K562 (cell line): ENCODE measurements around the gene FOS. TPM values are rescaled to one million over a fixed set of nuclear protein-coding genes. Genes with fewer than 3 reads are reported as not detected.
A peak's percentile ranks its signal among the peaks of the same experiment; 100 is the strongest.

Source experiments
- ELK1 ChIP-seq: sonication (generic); formaldehyde crosslinking; IDR thresholded peaks from 2 replicates; pipeline ENCODE4 v1.8.1; 2022; ENCODE audit warnings: missing genetic modification reagents
- EP400 ChIP-seq: fragments of 450-650 bp; IDR thresholded peaks from 2 replicates; pipeline ENCODE4 v1.6.1; 2017; ENCODE audit warnings: antibody characterized with exemption, mild to moderate bottlenecking, moderate library complexity
- FOXJ2 ChIP-seq: fragments of 200-800 bp; sonication (Bioruptor generic); IDR thresholded peaks from 2 replicates; pipeline ENCODE4 v1.6.1; 2016; ENCODE audit warnings: missing genetic modification characterization, missing compliant biosample characterization
- GATA2 ChIP-seq: sonication (generic); formaldehyde crosslinking; IDR thresholded peaks from 2 replicates; pipeline ENCODE4 v1.4.0; 2020; ENCODE audit warnings: mild to moderate bottlenecking, missing genetic modification reagents
- HDAC8 ChIP-seq: fragments of 450-650 bp; IDR thresholded peaks from 2 replicates; pipeline ENCODE4 v1.6.1; 2016; ENCODE audit warnings: mild to moderate bottlenecking, missing genetic modification characterization, moderate library complexity, missing compliant biosample characterization
- IFI16 ChIP-seq: fragments of 250-450 bp; sonication (Bioruptor Pico); IDR thresholded peaks from 2 replicates; pipeline ENCODE4 v2.1.2; 2022; ENCODE audit warnings: mild to moderate bottlenecking, inconsistent platforms
- MCM2 ChIP-seq: fragments of 450-650 bp; IDR thresholded peaks from 2 replicates; pipeline ENCODE4 v1.6.1; 2017; ENCODE audit warnings: low read depth, mild to moderate bottlenecking
- MEF2A ChIP-seq: IDR thresholded peaks from 2 replicates; pipeline ENCODE4 v1.6.1; 2011; ENCODE audit warnings: low read depth, mild to moderate bottlenecking, low read length, moderate library complexity; ENCODE audit not compliant: control insufficient read depth
- NFYB ChIP-seq: IDR thresholded peaks from 2 replicates; pipeline ENCODE4 v1.6.1; 2011; ENCODE audit warnings: mild to moderate bottlenecking, moderate library complexity; ENCODE audit not compliant: insufficient read length; ENCODE audit errors: extremely low read depth
- NR2C1 ChIP-seq, 2 experiments: fragments of 450-650 bp; IDR thresholded peaks; 2 replicates each; pipeline ENCODE4 v1.6.1; 2017; ENCODE audit warnings: mild to moderate bottlenecking in 2 of 2, antibody characterized with exemption in 1 of 2, inconsistent platforms in 1 of 2, missing compliant biosample characterization in 1 of 2, missing genetic modification characterization in 1 of 2
- PHF20 ChIP-seq: fragments of 450-650 bp; IDR thresholded peaks from 2 replicates; pipeline ENCODE4 v1.6.1; 2018; ENCODE audit not compliant: partially characterized antibody
- SAFB ChIP-seq: fragments of 200-400 bp; formaldehyde crosslinking; IDR thresholded peaks from 2 replicates; pipeline ENCODE4 v1.6.1; 2017; ENCODE audit warnings: low read depth, low read length, borderline replicate concordance
- SRSF3 ChIP-seq: fragments of 200-400 bp; formaldehyde crosslinking; IDR thresholded peaks from 2 replicates; pipeline ENCODE4 v1.6.1; 2016; ENCODE audit warnings: mild to moderate bottlenecking, low read length, moderate library complexity; ENCODE audit not compliant: insufficient read depth
- THRAP3 ChIP-seq: fragments of 450-650 bp; IDR thresholded peaks from 2 replicates; pipeline ENCODE4 v1.6.1; 2016; ENCODE audit warnings: mild to moderate bottlenecking, inconsistent platforms, borderline replicate concordance
- ZBTB1 ChIP-seq: sonication (generic); formaldehyde crosslinking; IDR thresholded peaks from 2 replicates; pipeline ENCODE4 v1.8.1; 2023; ENCODE audit warnings: missing genetic modification reagents, low read depth, mild to moderate bottlenecking, borderline replicate concordance
- ZFP1 ChIP-seq: fragments of 450-650 bp; formaldehyde crosslinking; IDR thresholded peaks from 2 replicates; pipeline ENCODE4 v1.4.0; 2020; ENCODE audit warnings: mild to moderate bottlenecking, mixed read lengths
- ZNF146 ChIP-seq: IDR thresholded peaks from one replicate; pipeline ENCODE4 v1.6.1; 2018; ENCODE audit warnings: missing compliant biosample characterization; ENCODE audit not compliant: unreplicated experiment
- ZNF239 ChIP-seq: fragments of 250-450 bp; sonication (Bioruptor Pico); IDR thresholded peaks from 2 replicates; pipeline ENCODE4 v1.4.0; 2020; ENCODE audit warnings: mild to moderate bottlenecking
- ZNF263 ChIP-seq: sonication (generic); formaldehyde crosslinking; IDR thresholded peaks from 2 replicates; pipeline ENCODE4 v1.8.0; 2022; ENCODE audit warnings: mild to moderate bottlenecking, missing genetic modification reagents, borderline replicate concordance
- ZNF41 ChIP-seq: fragments of 250-450 bp; sonication (Bioruptor Pico); conservative IDR thresholded peaks from 2 replicates; pipeline ENCODE4 v1.4.0; 2020; ENCODE audit warnings: mild to moderate bottlenecking
- polyA plus RNA-seq, 8 experiments: library from polyadenylated mRNA; depleted of rRNA in 4 of 8; stranded (reverse) in 5 of 8; unstranded in 3 of 8; fragments of >200 nt; fragmentation: Nextera tagmentation in 2 of 8; fragmentation: Illumina TruSeq in 1 of 8; extraction: Ambion mirVana in 2 of 8; extraction: Trizol in 1 of 8; gene quantifications; 2 replicates each; pipeline versions ENCODE4 v1.2.1 to v1.2.3, GENCODE V29; 2011 to 2014; ENCODE audit warnings: inconsistent platforms in 1 of 8, missing spikeins in 1 of 8
- total RNA-seq, 7 experiments: library from RNA; depleted of rRNA in 6 of 7; stranded (reverse); fragments of >200 nt in 6 of 7; fragmentation: Illumina TruSeq in 2 of 7; extraction: Trizol in 2 of 7; gene quantifications; 2 replicates each; pipeline versions ENCODE4 v1.2.1 to v1.2.3, GENCODE V29; 2011 to 2021; ENCODE audit warnings: low replicate concordance in 1 of 7
- TF ChIP-seq, protein P1 (sequence below): fragments of 250-450 bp; sonication (Bioruptor Pico); IDR thresholded peaks from 2 replicates; pipeline ENCODE4 v1.8.0; 2021; ENCODE audit warnings: moderate library complexity, mild to moderate bottlenecking, inconsistent platforms
- TF ChIP-seq, protein P2 (sequence below): fragments of 450-650 bp; formaldehyde crosslinking; IDR thresholded peaks from 2 replicates; pipeline ENCODE4 v1.4.0; 2020; ENCODE audit warnings: mild to moderate bottlenecking, moderate library complexity

The FOS gene
- total and polyA plus RNA-seq, 9 of the 15 experiments (the other 6 are each of a cell fraction or from before 2014, with no cell fraction given) = 0.54 to 13.8 (median 8.9) TPM

- TF ChIP-seq, protein P1, sequence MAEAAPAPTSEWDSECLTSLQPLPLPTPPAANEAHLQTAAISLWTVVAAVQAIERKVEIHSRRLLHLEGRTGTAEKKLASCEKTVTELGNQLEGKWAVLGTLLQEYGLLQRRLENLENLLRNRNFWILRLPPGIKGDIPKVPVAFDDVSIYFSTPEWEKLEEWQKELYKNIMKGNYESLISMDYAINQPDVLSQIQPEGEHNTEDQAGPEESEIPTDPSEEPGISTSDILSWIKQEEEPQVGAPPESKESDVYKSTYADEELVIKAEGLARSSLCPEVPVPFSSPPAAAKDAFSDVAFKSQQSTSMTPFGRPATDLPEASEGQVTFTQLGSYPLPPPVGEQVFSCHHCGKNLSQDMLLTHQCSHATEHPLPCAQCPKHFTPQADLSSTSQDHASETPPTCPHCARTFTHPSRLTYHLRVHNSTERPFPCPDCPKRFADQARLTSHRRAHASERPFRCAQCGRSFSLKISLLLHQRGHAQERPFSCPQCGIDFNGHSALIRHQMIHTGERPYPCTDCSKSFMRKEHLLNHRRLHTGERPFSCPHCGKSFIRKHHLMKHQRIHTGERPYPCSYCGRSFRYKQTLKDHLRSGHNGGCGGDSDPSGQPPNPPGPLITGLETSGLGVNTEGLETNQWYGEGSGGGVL (CRISPR knock-in tag) = no peak
- TF ChIP-seq NR2C1 (IDR thresholded peaks at IDR 0.05) (no peak), NR2C1 (tag; IDR thresholded peaks at IDR 0.05) (no peak), IFI16 (CRISPR knock-in tag) (no peak), GATA2 (no peak), ZNF41 (CRISPR knock-in tag) (no peak), MCM2 (no peak), ZBTB1 (CRISPR knock-in tag) (no peak), THRAP3 (no peak), PHF20 (no peak), EP400 (no peak), ZFP1 (CRISPR knock-in tag) (no peak), SAFB (0 out of 2 replicates have a peak, but pooled peaks have one; percentile 0), NFYB (no peak), ELK1 (CRISPR knock-in tag) (no peak), SRSF3 (no peak), FOXJ2 (tag) (no peak), ZNF146 (CRISPR knock-in tag) (no peak), ZNF239 (CRISPR knock-in tag) (no peak), ZNF263 (peak; percentile 99), MEF2A (no peak), HDAC8 (tag) (no peak)
- TF ChIP-seq, protein P2, sequence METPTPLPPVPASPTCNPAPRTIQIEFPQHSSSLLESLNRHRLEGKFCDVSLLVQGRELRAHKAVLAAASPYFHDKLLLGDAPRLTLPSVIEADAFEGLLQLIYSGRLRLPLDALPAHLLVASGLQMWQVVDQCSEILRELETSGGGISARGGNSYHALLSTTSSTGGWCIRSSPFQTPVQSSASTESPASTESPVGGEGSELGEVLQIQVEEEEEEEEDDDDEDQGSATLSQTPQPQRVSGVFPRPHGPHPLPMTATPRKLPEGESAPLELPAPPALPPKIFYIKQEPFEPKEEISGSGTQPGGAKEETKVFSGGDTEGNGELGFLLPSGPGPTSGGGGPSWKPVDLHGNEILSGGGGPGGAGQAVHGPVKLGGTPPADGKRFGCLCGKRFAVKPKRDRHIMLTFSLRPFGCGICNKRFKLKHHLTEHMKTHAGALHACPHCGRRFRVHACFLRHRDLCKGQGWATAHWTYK = no peak
Measured at GRCh38 chr14:75279153-75279762, 630 bp downstream of the FOS start (continued).
